Subcutaneous abdominal adipose tissue (tissue), 5 donors: Measurements from ENCODE around the gene ADM5.

Experiments used
- H3K27ac ChIP-seq: one replicate; pipeline ENCODE4 v1.7.0; 2013; ENCODE audit warnings: low read depth, mild to moderate bottlenecking, inconsistent platforms, low read length, moderate library complexity
- H3K27me3 ChIP-seq, 5 donors: one replicate each; pipeline ENCODE4 v1.7.0; 2013; ENCODE audit warnings: low read length in 5 of 5, inconsistent platforms in 1 of 5; ENCODE audit not compliant: control insufficient read depth in 5 of 5, insufficient read depth in 4 of 5
- H3K36me3 ChIP-seq, 5 donors: one replicate each; pipeline ENCODE4 v1.7.0; 2013; ENCODE audit warnings: low read length in 5 of 5; ENCODE audit not compliant: control insufficient read depth in 5 of 5, insufficient read depth in 5 of 5
- H3K4me1 ChIP-seq, 5 donors: one replicate each; pipeline ENCODE4 v1.7.0; 2013; ENCODE audit warnings: low read length in 5 of 5, mild to moderate bottlenecking in 3 of 5, moderate library complexity in 1 of 5; ENCODE audit not compliant: control insufficient read depth in 5 of 5, insufficient read depth in 5 of 5
- H3K4me3 ChIP-seq, 5 donors: one replicate each; pipeline ENCODE4 v1.7.0; 2013; ENCODE audit warnings: low read length in 5 of 5, low read depth in 1 of 5
- H3K9ac ChIP-seq, 5 donors: one replicate each; pipeline ENCODE4 v1.7.0; 2013; ENCODE audit warnings: low read length in 5 of 5, mild to moderate bottlenecking in 4 of 5, moderate library complexity in 3 of 5
- H3K9me3 ChIP-seq, 5 donors: one replicate each; pipeline ENCODE4 v1.7.0; 2013; ENCODE audit warnings: low read length in 5 of 5; ENCODE audit not compliant: control insufficient read depth in 5 of 5
- donor health status: healthy.
- donor health status: healthy.
- donor health status: healthy.
- donor health status: healthy.
- donor health status: healthy.

The ADM5 gene

GRCh38 chr19:49689133-49690078 is at the start of gene ADM5:
Gene ADM5 (plus strand): TSS chr19:49689594. CDS start chr19:49689838, 244 bp downstream.
- Histone ChIP-seq H3K27ac (peak within 1 kb of the TSS; percentile 30), H3K9me3 (no peaks in the 10 kb centered on the region), H3K27me3 (peaks cover 10 to 33% (median 21%) of the 10 kb centered on the region in 5 donors), H3K4me3 (peak within 1 kb of the TSS; percentile 43 to 75 (median 66)), H3K9ac (peak within 1 kb of the TSS in 3 of 5 donors; percentile 27 to 68 (median 50)), H3K4me1 (peaks cover 7 to 58% (median 40%) of the 10 kb centered on the region in 5 donors), H3K36me3 (peaks cover 0 to 34% (median 28%) of the 10 kb centered on the region in 5 donors)

GRCh38 chr19:49640113-49640898 is 49.1 kb upstream of the ADM5 start, which contains the start of gene RRAS:
Gene RRAS (minus strand): TSS chr19:49640143. CDS start chr19:49640098, 45 bp downstream.
- Histone ChIP-seq H3K9ac (peak within 1 kb of the TSS; percentile 94 to 100 (median 98)), H3K4me1 (peaks cover 17 to 75% (median 66%) of the 10 kb centered on the region in 5 donors), H3K36me3 (peaks cover 0 to 19% (median 16%) of the 10 kb centered on the region in 5 donors), H3K9me3 (no peaks in the 10 kb centered on the region), H3K27me3 (peaks cover 0 to 5% (median 0%) of the 10 kb centered on the region in 5 donors), H3K27ac (peak within 1 kb of the TSS; percentile 100), H3K4me3 (peak within 1 kb of the TSS; percentile 77 to 89 (median 85))

GRCh38 chr19:49641688-49642491 is 47.5 kb upstream of the ADM5 start, which contains the start of gene SCAF1:
Gene SCAF1 (plus strand): TSS chr19:49642209. CDS start chr19:49645027, 2,818 bp downstream.
- Histone ChIP-seq H3K4me1 (peaks cover 17 to 70% (median 65%) of the 10 kb centered on the region in 5 donors), H3K4me3 (peak within 1 kb of the TSS; percentile 89 to 99 (median 95)), H3K9ac (peak within 1 kb of the TSS; percentile 98 to 100 (median 100))

GRCh38 chr19:49642492-49643035 is 46.8 kb upstream of the ADM5 start:
- peaks cover 17 to 67% (median 62%) of the 10 kb centered on the region in 5 donors for H3K4me1 ChIP-seq
- peak overlapping the region; percentile 89 to 99 (median 95) for H3K4me3 ChIP-seq
- H3K36me3 ChIP-seq = peaks cover 0 to 26% (median 24%) of the 10 kb centered on the region in 5 donors
- H3K27me3 ChIP-seq = peaks cover 0 to 5% (median 0%) of the 10 kb centered on the region in 5 donors
- peak overlapping the region; percentile 91 for H3K27ac ChIP-seq
- no peaks in the 10 kb centered on the region for H3K9me3 ChIP-seq
- H3K9ac ChIP-seq = peak overlapping the region; percentile 98 to 100 (median 100)

More at GRCh38 chr19:49641688-49642491, 47.5 kb upstream of the ADM5 start, which contains the start of gene SCAF1:
- no peaks in the 10 kb centered on the region for H3K9me3 ChIP-seq
- H3K27ac ChIP-seq = peak within 1 kb of the TSS; percentile 100
- peaks cover 0 to 5% (median 0%) of the 10 kb centered on the region in 5 donors for H3K27me3 ChIP-seq
- H3K36me3 ChIP-seq = peaks cover 0 to 21% (median 17%) of the 10 kb centered on the region in 5 donors

GRCh38 chr19:49643466-49643865 is 45.9 kb upstream of the ADM5 start:
- no peak overlapping the region for H3K27ac ChIP-seq
- peak overlapping the region in 3 of 5 donors; percentile 0 to 23 (median 14) for H3K4me3 ChIP-seq
- peaks cover 0 to 5% (median 0%) of the 10 kb centered on the region in 5 donors for H3K27me3 ChIP-seq
- peaks cover 0 to 33% (median 29%) of the 10 kb centered on the region in 5 donors for H3K36me3 ChIP-seq
- peak overlapping the region in 3 of 5 donors; percentile 100 for H3K9ac ChIP-seq
- no peaks in the 10 kb centered on the region for H3K9me3 ChIP-seq
- H3K4me1 ChIP-seq = peaks cover 15 to 58% (median 53%) of the 10 kb centered on the region in 5 donors

- Histone ChIP-seq H3K27ac (no peak overlapping the region), H3K4me1 (peaks cover 6 to 45% (median 40%) of the 10 kb centered on the region in 5 donors), H3K36me3 (peaks cover 0 to 51% (median 44%) of the 10 kb centered on the region in 5 donors), H3K9ac (no peak overlapping the region), H3K9me3 (no peaks in the 10 kb centered on the region), H3K4me3 (no peak overlapping the region), H3K27me3 (no peaks in the 10 kb centered on the region)
These were observed 43.8 kb upstream of the ADM5 start for GRCh38 chr19:49645592-49645991.

- Histone ChIP-seq H3K27me3 (no peaks in the 10 kb centered on the region), H3K4me1 (peaks cover 4 to 41% (median 36%) of the 10 kb centered on the region in 5 donors), H3K36me3 (peaks cover 0 to 53% (median 46%) of the 10 kb centered on the region in 5 donors), H3K27ac (no peak overlapping the region), H3K9ac (no peak overlapping the region), H3K9me3 (no peaks in the 10 kb centered on the region), H3K4me3 (no peak overlapping the region)
These were observed 43.4 kb upstream of the ADM5 start for GRCh38 chr19:49645995-49646394.

- peaks cover 0 to 59% (median 50%) of the 10 kb centered on the region in 5 donors for H3K36me3 ChIP-seq
- H3K9ac ChIP-seq = no peak overlapping the region
- H3K9me3 ChIP-seq = no peaks in the 10 kb centered on the region
- H3K27ac ChIP-seq = no peak overlapping the region
- H3K4me3 ChIP-seq = no peak overlapping the region
- H3K27me3 ChIP-seq = no peaks in the 10 kb centered on the region
- peaks cover 3 to 35% (median 31%) of the 10 kb centered on the region in 5 donors for H3K4me1 ChIP-seq
These were observed 42.8 kb upstream of the ADM5 start for GRCh38 chr19:49646586-49646985.
